Upper lobe of left lung (tissue), 6 donors: ENCODE measurements around the gene EXOC3. TPM values are rescaled to one million over a fixed set of nuclear protein-coding genes. Genes with fewer than 3 reads are reported as not detected.

ENCODE experiments used
- ATAC-seq, 2 donors: fragments of 200-7000 bp; cut with Tn5 transposase; one replicate each; pipeline ENCODE4 v1.9.1; 2022; ENCODE audit warnings: mild to moderate bottlenecking in 2 of 2, moderate library complexity in 2 of 2; ENCODE audit not compliant: low FRiP score in 2 of 2
- DNase-seq, 2 donors: peaks; one replicate each; pipeline ENCODE4 v3.0.0-alpha.2; 2019 to 2020
- H3K27ac ChIP-seq, 4 donors: fragments of 200-600 bp; sonication (generic); one replicate each; pipeline ENCODE4 v1.5.1; 2016 to 2019
- H3K27me3 ChIP-seq, 4 donors: fragments of 200-600 bp; sonication (generic); one replicate each; pipeline ENCODE4 v1.5.1; 2017 to 2019
- H3K36me3 ChIP-seq, 4 donors: fragments of 200-600 bp; sonication (generic); one replicate each; pipeline ENCODE4 v1.5.1; 2016 to 2019
- H3K4me1 ChIP-seq, 4 donors: fragments of 200-600 bp; sonication (generic); one replicate each; pipeline ENCODE4 v1.5.1; 2018 to 2019
- H3K4me3 ChIP-seq, 4 donors: fragments of 200-600 bp; sonication (generic); one replicate each; pipeline ENCODE4 v1.5.1; 2017 to 2019; ENCODE audit warnings: mild to moderate bottlenecking in 2 of 4, moderate library complexity in 1 of 4
- H3K9me3 ChIP-seq, 4 donors: fragments of 200-600 bp; sonication (generic); one replicate each; pipeline ENCODE4 v1.5.1; 2018 to 2019
- EP300 ChIP-seq, 4 donors: sonication (generic); formaldehyde crosslinking; IDR thresholded peaks; one replicate each; pipeline ENCODE4 v1.5.1; 2017; ENCODE audit warnings: antibody characterized with exemption in 4 of 4, control low read depth in 2 of 4
- POLR2A ChIP-seq, 4 donors: fragments of 450-650 bp; IDR thresholded peaks; one replicate each; pipeline ENCODE4 v1.5.1; 2016 to 2017; ENCODE audit warnings: antibody characterized with exemption in 4 of 4, mild to moderate bottlenecking in 2 of 4
- POLR2AphosphoS5 ChIP-seq, 2 donors: sonication (generic); formaldehyde crosslinking; IDR thresholded peaks; one replicate each; pipeline ENCODE4 v1.5.1; 2017; ENCODE audit warnings: antibody characterized with exemption in 2 of 2
- WGBS, 2 donors: methylation state at CpG; one replicate each; pipeline ENCODE4 v1.1.5; 2017 to 2018; 5-methylcytosine and 5-hydroxymethylcytosine counted together
- total RNA-seq, 6 donors: library from RNA; depleted of rRNA in 4 of 6; stranded (reverse); fragments of >200 nt in 4 of 6; gene quantifications; one replicate each; pipeline versions ENCODE4 v1.1.0 to v1.2.1, GENCODE V29; 2016 to 2021
- TF ChIP-seq, protein P1 (sequence below), 6 experiments: fragments of 450-650 bp in 4 of 6; fragments of 200-600 bp in 2 of 6; sonication (generic) in 2 of 6; IDR thresholded peaks; one replicate each; pipeline ENCODE4 v1.5.1; 2016 to 2019; ENCODE audit warnings: antibody characterized with exemption in 6 of 6
- donor health status: DM: no; HTN: no; CAD: no; lungs with moderate emphysema.
- donor health status: DM: no; HTN: yes; CAD: no; lungs with severe emphysema.

EXOC3 gene
- total RNA-seq, 6 donors from 2014 or later: 43.6 to 149 (median 64.5) TPM

DNA sequence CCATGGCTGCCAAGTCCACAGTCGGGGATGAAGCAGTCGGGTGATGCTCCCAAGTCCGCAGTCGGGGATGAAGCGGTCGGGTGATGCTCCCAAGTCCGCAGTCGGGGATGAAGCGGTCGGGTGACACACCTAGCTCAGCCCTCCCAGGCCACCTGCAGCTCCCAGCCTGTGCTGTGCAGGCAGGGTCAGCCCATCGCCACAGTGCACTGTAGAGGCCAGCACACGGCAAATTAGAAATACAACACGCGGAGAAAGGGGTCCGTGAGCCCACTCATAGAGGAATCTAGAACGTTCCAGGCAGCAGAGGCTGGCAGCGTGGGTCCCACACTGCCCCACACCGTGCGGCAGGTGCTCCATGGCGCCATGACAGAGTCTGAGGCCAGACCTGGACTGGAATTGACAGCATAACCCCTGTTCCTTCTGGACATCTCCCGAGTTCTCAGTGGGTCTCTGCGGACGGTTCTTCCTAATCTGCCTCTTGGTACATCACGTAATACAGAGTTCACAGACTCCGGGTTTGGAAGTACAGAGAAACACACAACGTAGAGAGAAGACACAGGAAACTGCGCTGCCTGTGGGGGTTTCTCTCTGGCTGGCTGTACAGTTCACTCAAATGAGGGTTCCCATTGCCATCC lies 7.7 kb upstream of the EXOC3 start:
- ATAC-seq: no peak
- WGBS, 2 donors: 90 to 93% methylated on average over 23 to 27 of the region's 27 CpGs
- H3K27ac ChIP-seq: no peak overlapping the region
- no peak overlapping the region for H3K4me3 ChIP-seq
- H3K9me3 ChIP-seq: no peaks in the 10 kb centered on the region
- DNase-seq: peak in 1 of 2 donors; percentile 64
- H3K36me3 ChIP-seq: no peaks in the 10 kb centered on the region
- peaks cover 0 to 5% (median 2%) of the 10 kb centered on the region in 4 donors for H3K4me1 ChIP-seq
- no peak for TF ChIP-seq POLR2AphosphoS5 (IDR thresholded peaks at IDR 0.05)
- no peak for TF ChIP-seq POLR2A (IDR thresholded peaks at IDR 0.05)
- TF ChIP-seq, protein P1, sequence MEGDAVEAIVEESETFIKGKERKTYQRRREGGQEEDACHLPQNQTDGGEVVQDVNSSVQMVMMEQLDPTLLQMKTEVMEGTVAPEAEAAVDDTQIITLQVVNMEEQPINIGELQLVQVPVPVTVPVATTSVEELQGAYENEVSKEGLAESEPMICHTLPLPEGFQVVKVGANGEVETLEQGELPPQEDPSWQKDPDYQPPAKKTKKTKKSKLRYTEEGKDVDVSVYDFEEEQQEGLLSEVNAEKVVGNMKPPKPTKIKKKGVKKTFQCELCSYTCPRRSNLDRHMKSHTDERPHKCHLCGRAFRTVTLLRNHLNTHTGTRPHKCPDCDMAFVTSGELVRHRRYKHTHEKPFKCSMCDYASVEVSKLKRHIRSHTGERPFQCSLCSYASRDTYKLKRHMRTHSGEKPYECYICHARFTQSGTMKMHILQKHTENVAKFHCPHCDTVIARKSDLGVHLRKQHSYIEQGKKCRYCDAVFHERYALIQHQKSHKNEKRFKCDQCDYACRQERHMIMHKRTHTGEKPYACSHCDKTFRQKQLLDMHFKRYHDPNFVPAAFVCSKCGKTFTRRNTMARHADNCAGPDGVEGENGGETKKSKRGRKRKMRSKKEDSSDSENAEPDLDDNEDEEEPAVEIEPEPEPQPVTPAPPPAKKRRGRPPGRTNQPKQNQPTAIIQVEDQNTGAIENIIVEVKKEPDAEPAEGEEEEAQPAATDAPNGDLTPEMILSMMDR (IDR thresholded peaks at IDR 0.05): no peak
- no peak for TF ChIP-seq EP300 (IDR thresholded peaks at IDR 0.05)
- no peaks in the 10 kb centered on the region for H3K27me3 ChIP-seq

DNA sequence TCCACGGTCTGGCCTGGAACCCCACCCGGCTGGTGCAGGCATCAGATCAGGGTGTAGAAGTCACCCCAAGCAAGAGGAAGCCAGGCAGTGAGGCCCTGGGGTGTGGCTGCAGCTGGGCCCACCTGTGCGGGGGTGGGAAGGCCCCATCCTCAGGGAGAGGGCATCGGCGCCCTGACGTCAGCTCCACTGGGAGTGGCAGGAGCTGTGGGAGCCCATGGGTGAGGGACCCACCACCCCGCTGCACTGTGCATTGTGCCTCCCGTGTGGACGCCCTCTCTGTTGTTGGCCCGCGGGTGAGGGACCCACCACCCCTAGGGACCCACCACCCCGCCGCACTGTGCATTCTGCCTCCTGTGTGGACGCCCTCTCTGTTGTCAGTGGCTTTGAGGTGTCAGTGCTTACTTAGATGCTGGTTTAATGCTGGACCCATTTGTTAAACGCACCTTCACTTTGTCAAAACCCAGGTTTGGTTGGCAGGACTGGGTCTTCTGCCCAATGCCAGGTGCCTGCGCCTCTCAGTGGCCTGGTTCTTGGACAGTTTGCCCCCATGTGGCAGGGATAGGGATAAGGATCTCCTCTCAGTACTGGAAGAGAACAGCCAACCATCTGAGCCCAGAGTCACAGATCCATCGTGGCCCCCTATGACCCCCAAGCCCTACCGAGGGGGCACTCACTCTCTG lies 6.9 kb upstream of the EXOC3 start:
- 86 to 87% methylated on average over 15 to 16 of the region's 18 CpGs for WGBS, 2 donors
- no peak overlapping the region for H3K27ac ChIP-seq
- H3K27me3 ChIP-seq: no peaks in the 10 kb centered on the region
- no peak overlapping the region for H3K4me3 ChIP-seq
- TF ChIP-seq POLR2A (IDR thresholded peaks at IDR 0.05): no peak
- TF ChIP-seq EP300 (IDR thresholded peaks at IDR 0.05): no peak
- H3K36me3 ChIP-seq: no peaks in the 10 kb centered on the region
- DNase-seq (peak in 1 of 2 donors; percentile 71), ATAC-seq (no peak)
- peaks cover 0 to 5% (median 2%) of the 10 kb centered on the region in 4 donors for H3K4me1 ChIP-seq
- no peaks in the 10 kb centered on the region for H3K9me3 ChIP-seq

DNA sequence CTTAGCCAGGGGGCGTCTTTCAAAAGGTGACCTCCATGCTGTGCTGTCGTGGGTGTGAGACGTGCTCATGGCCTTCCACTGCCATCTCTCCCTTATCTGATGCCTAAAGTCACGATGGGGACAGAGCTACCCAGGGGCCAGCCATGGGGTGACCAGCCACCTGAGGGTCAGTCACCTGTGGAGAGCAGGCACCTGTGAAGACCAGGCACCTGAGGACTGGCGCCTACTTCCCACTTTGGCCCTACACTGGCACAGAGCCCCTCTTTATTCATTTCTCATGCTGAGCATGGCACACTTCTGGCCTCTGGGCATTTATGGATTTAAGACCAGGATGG lies 6.4 kb upstream of the EXOC3 start:
- TF ChIP-seq EP300 (IDR thresholded peaks at IDR 0.05) (no peak), POLR2A (IDR thresholded peaks at IDR 0.05) (no peak), POLR2AphosphoS5 (IDR thresholded peaks at IDR 0.05) (no peak)
- TF ChIP-seq, protein P1 (IDR thresholded peaks at IDR 0.05): no peak
- Histone ChIP-seq H3K9me3 (no peaks in the 10 kb centered on the region), H3K27ac (no peak overlapping the region), H3K36me3 (no peaks in the 10 kb centered on the region), H3K4me1 (peaks cover 0 to 5% (median 2%) of the 10 kb centered on the region in 4 donors), H3K27me3 (no peaks in the 10 kb centered on the region), H3K4me3 (no peak overlapping the region)
- ATAC-seq (no peak), DNase-seq (no peak)
- 77 to 80% methylated on average over 2 to 5 of the region's 5 CpGs for WGBS, 2 donors

DNA sequence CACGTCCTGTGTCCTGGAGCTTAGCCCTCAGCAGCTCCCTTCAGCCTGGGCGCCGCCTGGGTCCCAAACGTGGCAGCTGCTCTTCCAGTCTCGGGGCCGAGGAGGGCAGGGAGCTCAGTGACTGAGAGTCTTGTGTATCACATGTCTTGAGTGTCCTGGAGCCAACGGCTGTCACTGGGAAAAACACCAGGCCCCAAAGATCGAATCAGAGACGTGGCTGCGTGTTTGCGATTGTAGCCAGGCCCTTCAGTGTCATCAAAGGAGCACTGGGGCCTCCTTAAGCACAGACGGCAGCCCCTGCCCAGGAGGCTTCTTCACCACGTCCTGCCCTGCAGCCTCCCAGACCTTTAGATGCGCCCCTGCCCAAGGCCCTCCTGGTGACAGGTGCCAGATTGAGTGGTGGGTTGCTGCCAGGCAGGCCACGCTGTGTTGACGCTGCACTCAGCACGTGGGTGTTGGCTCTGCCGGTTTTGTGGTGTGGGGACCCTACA lies 5.7 kb upstream of the EXOC3 start:
- Histone ChIP-seq H3K27me3 (no peaks in the 10 kb centered on the region), H3K4me3 (no peak overlapping the region), H3K27ac (no peak overlapping the region), H3K4me1 (peaks cover 6 to 10% (median 8%) of the 10 kb centered on the region in 4 donors), H3K36me3 (no peaks in the 10 kb centered on the region), H3K9me3 (no peaks in the 10 kb centered on the region)
- ATAC-seq (no peak), DNase-seq (no peak)
- WGBS, 2 donors: 70 to 86% methylated on average over 6 to 18 of the region's 18 CpGs
- no peak for TF ChIP-seq POLR2A (IDR thresholded peaks at IDR 0.05)
- TF ChIP-seq POLR2AphosphoS5 (IDR thresholded peaks at IDR 0.05): no peak
- TF ChIP-seq EP300 (IDR thresholded peaks at IDR 0.05): no peak
- TF ChIP-seq, protein P1 (IDR thresholded peaks at IDR 0.05): no peak

DNA sequence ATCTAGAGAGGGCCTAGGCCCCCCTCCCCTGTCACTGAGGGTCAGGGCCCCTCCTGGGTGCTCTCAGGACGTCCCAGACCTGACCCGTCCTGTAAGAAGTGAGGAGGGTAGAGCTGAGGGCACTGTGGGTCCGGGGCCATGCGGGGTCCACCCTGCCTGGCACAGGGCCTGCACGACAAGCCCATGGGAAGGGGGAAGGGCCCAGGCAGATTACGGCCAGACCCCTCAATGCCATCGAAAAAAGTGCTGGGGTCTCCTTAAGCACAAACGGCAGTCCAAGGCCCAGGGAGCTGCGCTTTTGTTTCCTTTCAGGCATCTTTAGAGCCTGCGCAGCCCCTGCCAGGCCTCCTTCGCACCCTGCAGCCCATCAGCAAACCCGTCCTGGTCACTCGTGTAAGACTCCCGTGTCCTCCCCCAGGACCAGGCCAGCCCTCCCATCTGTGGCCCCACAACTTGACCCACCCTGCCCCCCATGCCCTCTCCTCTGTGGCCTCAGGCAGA lies 4.4 kb upstream of the EXOC3 start:
- no peaks in the 10 kb centered on the region for H3K9me3 ChIP-seq
- H3K27ac ChIP-seq: no peak overlapping the region
- H3K4me1 ChIP-seq: peaks cover 8 to 13% (median 10%) of the 10 kb centered on the region in 4 donors
- 74 to 84% methylated on average over 8 to 14 of the region's 14 CpGs for WGBS, 2 donors
- H3K27me3 ChIP-seq: no peaks in the 10 kb centered on the region
- no peaks in the 10 kb centered on the region for H3K36me3 ChIP-seq
- ATAC-seq: no peak
- TF ChIP-seq POLR2A (IDR thresholded peaks at IDR 0.05) (no peak), POLR2AphosphoS5 (IDR thresholded peaks at IDR 0.05) (no peak), EP300 (IDR thresholded peaks at IDR 0.05) (no peak)
- TF ChIP-seq, protein P1 (IDR thresholded peaks at IDR 0.05): no peak
- DNase-seq: no peak
- H3K4me3 ChIP-seq: no peak overlapping the region
